Measurements from ENCODE around the gene EPHA4. TPM values are rescaled to one million over a fixed set of nuclear protein-coding genes. Genes with fewer than 3 reads are reported as not detected.

Gene EPHA4
- polyA plus RNA-seq, 2 of the 4 experiments (the other 2 are of a cell fraction), result 0.54 to 1.1 TPM

- Histone ChIP-seq H3K4me2 (no peak overlapping the region), H3K9me3 (no peaks in the 10 kb centered on the region; the same call in 2 of the 3 replicates), H3K4me1 (no peaks in the 10 kb centered on the region), H3K4me3 (no peak overlapping the region), H3K27ac (no peak overlapping the region)
- ATAC-seq (no peak), DNase-seq (ENCODE audit: low read depth in 1 of 2, low spot score in 1 of 2) (no peak), FAIRE-seq (no peak)
- ChIA-PET POLR2A (no interaction called here), CTCF (no interaction called here)
- TF ChIP-seq MAFK (IDR thresholded peaks at IDR 0.05; ENCODE audit: partially characterized antibody) (peak; percentile 64), RNF2 (IDR thresholded peaks at IDR 0.05; ENCODE audit: borderline replicate concordance, low read depth) (no peak), HEYL (CRISPR knock-in tag; IDR thresholded peaks at IDR 0.05) (no peak)
These were observed 166.6 kb downstream of the EPHA4 start for GRCh38 chr2:221405521-221405920.

- no peak for ATAC-seq
- Histone ChIP-seq H3K4me3 (no peak overlapping the region), H3K9me3 (no peaks in the 10 kb centered on the region; the same call in 2 of the 3 replicates), H3K4me2 (no peak overlapping the region), H3K4me1 (no peaks in the 10 kb centered on the region), H3K27ac (no peak overlapping the region)
- ChIA-PET POLR2A (no interaction called here), CTCF (no interaction called here)
- WGBS (ENCODE audit: missing lambda C conversion rate), result 10% methylated on average over 1 of the region's 1 CpG
- no peak for FAIRE-seq
- no peak for DNase-seq (ENCODE audit: low read depth in 1 of 2, low spot score in 1 of 2)
- TF ChIP-seq E2F6 (IDR thresholded peaks at IDR 0.05; ENCODE audit: borderline replicate concordance, low read depth), result no peak
These were observed 170.0 kb downstream of the EPHA4 start for GRCh38 chr2:221402072-221402471.

GRCh38 chr2:221400411-221400810 is 171.7 kb downstream of the EPHA4 start:
- no peak overlapping the region for H3K4me3 ChIP-seq
- CTCF ChIA-PET, result no interaction called here
- H3K4me1 ChIP-seq, result no peaks in the 10 kb centered on the region
- H3K9me3 ChIP-seq, result no peaks in the 10 kb centered on the region
- H3K27ac ChIP-seq, result no peak overlapping the region
- POLR2A ChIA-PET, result no interaction called here
- ATAC-seq, result no peak
- 11% methylated on average over 4 of the region's 4 CpGs for WGBS (ENCODE audit: missing lambda C conversion rate)
- DNase-seq (ENCODE audit: low read depth in 1 of 2, low spot score in 1 of 2), result no peak
- no peak for FAIRE-seq
- H3K4me2 ChIP-seq, result no peak overlapping the region
- TF ChIP-seq E2F6 (IDR thresholded peaks at IDR 0.05; ENCODE audit: borderline replicate concordance, low read depth) (no peak), FOSL2 (IDR thresholded peaks at IDR 0.05) (no peak), FOSL2 (CRISPR knock-in tag; IDR thresholded peaks at IDR 0.05) (no peak), CTCF (IDR thresholded peaks at IDR 0.05) (no peak), CHD4 (IDR thresholded peaks at IDR 0.05; ENCODE audit: borderline replicate concordance) (no peak), TP53 (CRISPR knock-in tag; IDR thresholded peaks at IDR 0.05) (no peak), MYC (IDR thresholded peaks at IDR 0.05; ENCODE audit: borderline replicate concordance, low read length) (no peak), RNF2 (IDR thresholded peaks at IDR 0.05; ENCODE audit: borderline replicate concordance, low read depth) (no peak), USF2 (IDR thresholded peaks at IDR 0.05) (no peak), RARB (CRISPR knock-in tag; IDR thresholded peaks at IDR 0.05) (no peak)

- DNase-seq (ENCODE audit: low read depth in 1 of 2, low spot score in 1 of 2) (no peak), ATAC-seq (no peak), FAIRE-seq (no peak)
- Histone ChIP-seq H3K27ac (no peak overlapping the region), H3K4me2 (no peak overlapping the region), H3K9me3 (no peaks in the 10 kb centered on the region), H3K4me1 (no peaks in the 10 kb centered on the region), H3K4me3 (no peak overlapping the region)
- POLR2A ChIA-PET, result no interaction called here
- WGBS (ENCODE audit: missing lambda C conversion rate), result 4% methylated on average over 4 of the region's 4 CpGs
- CTCF ChIA-PET, result no interaction called here
- TF ChIP-seq SREBF2 (IDR thresholded peaks at IDR 0.05) (no peak), HES2 (IDR thresholded peaks at IDR 0.05) (no peak), RNF2 (IDR thresholded peaks at IDR 0.05; ENCODE audit: borderline replicate concordance, low read depth) (no peak), RARB (CRISPR knock-in tag; IDR thresholded peaks at IDR 0.05) (no peak), EP300 (IDR thresholded peaks at IDR 0.05) (no peak), ZNF302 (CRISPR knock-in tag; IDR thresholded peaks at IDR 0.05) (no peak), ESRRA (IDR thresholded peaks at IDR 0.05; ENCODE audit: borderline replicate concordance, low read length) (no peak), TFCP2L1 (CRISPR knock-in tag; IDR thresholded peaks at IDR 0.05) (no peak), MAZ (IDR thresholded peaks at IDR 0.05; ENCODE audit: borderline replicate concordance, low read depth, low read length) (no peak), CTCF (IDR thresholded peaks at IDR 0.05) (no peak), PHF8 (IDR thresholded peaks at IDR 0.05; ENCODE audit: borderline replicate concordance, low read depth) (no peak), CEBPB (IDR thresholded peaks at IDR 0.05) (no peak), EHF (CRISPR knock-in tag; IDR thresholded peaks at IDR 0.05) (no peak)
These were observed 172.9 kb downstream of the EPHA4 start for GRCh38 chr2:221399183-221399582.
